HG02610 (cell line): ENCODE data around the gene POLDIP3.
"Not testable (repeated sequence)": the region's sequence is repeated elsewhere in the genome, so short reads cannot be mapped to it uniquely, and the experiment has no call there.

Source experiments
- ATAC-seq: cut with Tn5 transposase; IDR thresholded peaks from one replicate; pipeline ENCODE4 v1.9.1; 2021; ENCODE audit warnings: mild to moderate bottlenecking, moderate library complexity; ENCODE audit not compliant: unreplicated experiment

Gene POLDIP3

DNA sequence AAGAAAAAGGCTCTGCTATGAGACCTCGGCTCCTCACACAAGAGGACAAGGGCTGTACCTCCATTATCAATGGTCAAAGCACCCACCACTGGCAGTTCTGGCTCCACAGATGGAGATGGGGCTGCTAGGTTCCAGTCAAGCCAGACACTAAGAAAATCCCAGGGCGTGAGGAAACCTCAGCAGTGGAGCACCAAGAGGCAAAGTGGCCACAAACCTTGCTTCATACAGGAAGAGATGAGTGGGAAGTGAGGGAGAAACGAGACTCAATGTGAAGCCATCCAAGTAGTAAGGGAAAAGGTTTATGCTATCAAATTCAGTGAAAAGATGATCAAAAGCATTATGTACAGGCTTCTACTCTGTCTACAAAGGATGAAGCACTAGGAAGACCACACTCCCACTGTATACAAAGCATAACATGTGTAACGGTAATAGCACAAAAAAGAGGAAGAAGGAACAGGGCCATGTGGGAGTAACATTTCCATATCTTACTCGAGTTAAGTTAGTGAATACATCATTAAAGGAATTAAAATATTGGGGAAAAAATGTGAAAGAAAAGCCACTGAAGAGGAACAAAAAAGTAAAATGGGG is 27.0 kb downstream of the POLDIP3 start:
- ATAC-seq: no peak

DNA sequence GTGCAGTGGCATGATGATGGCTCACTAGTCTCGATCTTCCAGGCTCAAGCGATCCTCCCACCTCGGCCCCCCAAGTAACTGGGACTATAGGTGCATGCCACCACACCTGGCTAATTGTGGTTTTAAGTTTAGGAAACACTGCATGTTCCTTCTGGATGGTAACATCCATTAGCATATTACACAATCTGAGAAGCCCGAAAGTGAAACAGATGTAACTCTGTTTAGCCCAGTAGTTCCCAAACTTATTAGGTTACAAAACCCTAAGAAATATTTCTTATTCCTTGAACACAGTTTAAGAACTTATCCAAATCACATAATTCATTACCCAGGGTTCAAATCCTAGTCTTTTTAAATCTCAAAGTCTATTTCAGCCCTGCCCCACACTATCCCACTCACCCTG is 28.3 kb downstream of the POLDIP3 start:
- no peak for ATAC-seq

DNA sequence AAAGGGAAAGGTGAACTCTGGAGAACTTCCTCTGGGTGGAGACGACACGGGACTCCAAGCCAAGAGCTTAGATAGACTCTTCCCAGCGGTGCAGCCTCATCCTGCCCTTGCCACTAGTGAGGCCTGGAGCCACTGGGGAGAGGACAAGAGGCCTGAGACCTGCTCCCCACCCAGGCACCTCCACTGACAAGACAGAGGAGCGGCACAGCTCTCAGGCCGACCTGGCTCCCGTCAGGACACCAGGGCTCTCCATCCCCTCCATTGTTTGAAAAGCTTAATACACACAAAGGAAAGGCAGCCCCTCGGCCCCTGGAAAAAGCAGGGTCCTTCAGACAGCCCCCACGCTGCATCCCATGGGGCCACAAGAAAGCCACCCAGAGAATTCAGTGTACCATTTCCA is 29.6 kb downstream of the POLDIP3 start:
- no peak for ATAC-seq

DNA sequence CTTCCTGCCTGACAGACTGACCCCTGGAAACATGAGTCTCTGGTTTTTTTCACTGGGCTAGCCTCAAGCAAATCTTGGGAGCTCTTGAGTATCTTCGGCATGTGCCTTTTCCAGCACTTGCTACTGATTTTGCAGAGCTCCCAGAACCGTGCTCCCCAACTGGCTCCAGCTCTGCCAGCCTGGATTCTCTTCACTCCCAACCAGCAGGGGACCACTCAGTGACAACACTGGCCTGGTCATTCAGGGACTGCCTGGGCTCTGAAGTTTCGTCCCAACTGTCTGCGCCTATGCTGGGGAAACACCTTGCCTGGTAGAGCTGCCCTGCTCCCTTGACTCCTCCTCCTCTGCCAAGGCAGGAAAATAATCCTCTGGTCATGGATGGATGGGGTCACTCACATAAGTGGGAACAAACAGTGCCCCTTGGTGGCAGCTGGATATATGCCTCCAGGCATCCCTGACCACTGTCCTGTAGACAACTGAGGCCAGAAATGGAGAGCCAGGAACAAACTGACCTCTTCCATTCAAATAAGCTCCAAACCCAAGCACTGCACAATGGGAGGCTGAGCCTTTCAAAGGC is 30.2 kb downstream of the POLDIP3 start:
- no peak for ATAC-seq

DNA sequence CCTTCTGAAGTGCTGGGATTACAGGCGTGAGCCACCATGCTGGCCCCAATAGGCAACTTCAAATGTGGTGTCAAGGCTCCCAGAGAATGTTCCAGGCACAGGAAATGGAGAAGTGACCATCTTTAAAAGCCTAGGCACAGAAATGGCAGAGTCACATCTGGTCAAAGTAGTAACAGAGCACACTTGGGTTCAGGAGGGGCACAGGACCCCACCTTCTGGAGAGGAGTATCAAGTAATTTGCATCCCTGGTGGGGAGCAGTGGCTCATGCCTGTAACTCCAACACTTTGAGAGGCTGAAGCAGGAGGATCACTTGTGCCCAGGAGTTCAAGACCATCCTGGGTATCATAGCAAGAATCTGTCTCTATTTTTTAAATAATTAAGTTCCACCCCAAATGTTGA is 31.7 kb downstream of the POLDIP3 start:
- no peak for ATAC-seq

DNA sequence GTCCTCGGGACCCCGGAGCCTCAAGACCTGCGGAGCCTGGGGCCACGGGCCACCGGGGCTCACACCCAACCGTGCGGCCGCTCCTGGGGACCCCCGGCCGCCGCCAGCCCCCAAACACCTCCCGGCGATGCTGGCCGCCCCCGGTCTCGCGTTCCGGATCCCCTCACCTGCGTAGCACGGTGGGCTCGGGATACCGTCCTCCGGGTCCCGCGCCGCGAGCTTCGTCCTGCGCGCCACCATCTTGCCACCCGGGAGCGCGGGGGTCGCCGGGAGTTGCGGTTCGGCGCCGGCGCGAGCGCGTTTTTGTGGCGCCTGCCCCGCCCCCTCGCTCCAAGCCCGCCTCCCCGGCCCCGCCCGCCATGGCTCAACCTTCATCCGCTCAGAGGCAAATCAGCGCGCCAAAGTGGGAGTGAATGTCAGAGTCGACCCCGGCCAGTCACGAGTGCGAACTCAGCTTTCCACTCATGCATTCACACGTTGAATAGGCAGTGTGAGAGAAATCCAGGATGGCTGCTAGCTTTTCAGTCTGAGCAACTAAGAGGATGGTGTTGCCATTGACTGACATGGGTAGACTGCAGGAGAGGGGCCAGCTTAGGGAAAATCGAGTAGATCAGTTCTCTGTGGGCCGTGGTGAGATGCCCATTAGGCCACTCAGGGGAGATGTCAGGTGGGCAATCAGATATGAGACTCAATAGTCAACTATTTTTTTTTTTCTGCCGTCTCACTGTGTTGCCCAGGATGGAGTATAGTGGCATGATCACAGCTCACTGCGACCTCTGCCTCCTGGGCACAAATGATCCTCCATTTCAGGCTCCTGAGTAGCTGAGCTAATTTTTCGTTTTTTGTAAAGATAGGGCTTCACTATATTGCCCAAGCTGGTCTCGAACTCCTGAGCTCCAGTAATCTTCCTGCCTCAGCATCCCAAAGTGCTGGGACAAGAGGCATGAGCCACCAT is 32.6 kb downstream of the POLDIP3 start:
- ATAC-seq: no peak

DNA sequence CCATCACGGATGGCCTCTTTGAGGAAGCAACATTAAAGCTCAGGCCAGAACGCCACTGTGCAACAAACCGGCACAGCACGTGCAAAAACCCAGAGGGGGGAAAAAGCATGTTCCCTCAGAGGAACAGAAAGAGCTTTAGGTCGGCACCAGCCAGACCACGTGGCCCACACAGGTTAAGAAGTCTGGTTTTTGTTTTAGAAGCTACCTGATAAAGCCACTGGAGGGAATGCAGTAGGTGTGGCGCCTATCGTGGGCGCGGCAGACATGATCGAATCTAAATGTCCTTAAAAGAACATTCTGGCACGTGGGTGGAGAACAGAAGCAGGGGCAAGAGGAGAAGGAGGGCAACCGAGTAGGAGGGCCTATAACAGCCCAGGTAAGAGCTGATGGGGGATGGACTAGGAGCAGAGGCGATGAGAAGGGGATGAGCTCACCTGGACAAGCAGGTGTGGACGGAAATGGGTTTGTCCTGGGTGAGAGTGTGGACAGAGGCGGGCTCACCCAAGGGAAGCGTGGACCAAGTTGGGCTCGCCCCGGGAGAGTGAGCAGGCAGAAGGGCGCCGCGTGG is 33.4 kb downstream of the POLDIP3 start:
- ATAC-seq: not testable (repeated sequence)

DNA sequence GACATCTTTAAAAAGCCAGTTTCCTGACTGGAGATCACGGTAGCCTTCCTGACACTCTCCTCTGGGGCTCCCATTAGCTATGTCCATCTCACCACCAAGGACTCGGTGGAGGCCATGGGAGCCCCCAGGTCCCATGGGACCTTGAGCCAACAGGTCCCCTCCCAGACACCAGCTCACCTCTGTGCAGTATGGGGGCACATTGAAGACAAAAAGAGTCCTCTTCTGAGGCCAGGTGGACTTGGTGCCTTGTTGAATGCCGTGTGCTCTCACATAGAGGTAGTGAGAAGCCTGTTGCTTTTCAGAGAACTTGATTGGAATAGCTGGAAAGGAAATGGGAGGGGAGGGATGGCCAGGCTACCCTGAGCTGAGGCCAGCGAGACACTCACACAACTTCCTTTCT is 34.6 kb downstream of the POLDIP3 start:
- ATAC-seq: not testable (repeated sequence)

DNA sequence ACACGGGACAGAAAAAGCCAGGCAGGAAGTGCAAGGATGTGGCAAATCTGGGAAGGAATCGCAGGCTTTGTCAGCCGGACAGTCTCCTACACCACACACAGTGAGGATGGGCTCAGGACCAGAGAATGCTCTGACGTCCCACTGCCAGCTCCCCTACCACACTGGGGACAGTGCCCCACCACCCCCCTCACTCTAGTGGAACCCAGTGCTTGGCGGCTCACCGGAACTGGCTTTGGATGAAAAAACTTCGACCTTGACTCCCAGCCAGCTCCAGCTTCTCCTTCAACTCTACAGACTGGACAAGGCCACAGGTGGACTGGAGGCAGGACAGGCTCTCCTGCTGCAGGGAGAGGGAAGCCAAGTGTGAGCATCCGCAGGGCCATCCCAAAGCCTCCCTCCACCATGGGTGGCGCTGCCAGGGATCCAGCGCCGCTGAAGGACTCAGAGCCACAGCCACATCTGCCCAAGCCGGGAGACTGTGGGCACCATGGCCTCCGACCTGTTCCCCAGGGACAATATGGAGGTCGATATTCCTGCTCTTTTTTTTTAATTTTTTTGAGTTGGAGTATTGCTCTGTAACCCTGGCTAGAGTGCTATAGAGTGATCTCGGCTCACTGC is 37.0 kb downstream of the POLDIP3 start:
- no peak for ATAC-seq

DNA sequence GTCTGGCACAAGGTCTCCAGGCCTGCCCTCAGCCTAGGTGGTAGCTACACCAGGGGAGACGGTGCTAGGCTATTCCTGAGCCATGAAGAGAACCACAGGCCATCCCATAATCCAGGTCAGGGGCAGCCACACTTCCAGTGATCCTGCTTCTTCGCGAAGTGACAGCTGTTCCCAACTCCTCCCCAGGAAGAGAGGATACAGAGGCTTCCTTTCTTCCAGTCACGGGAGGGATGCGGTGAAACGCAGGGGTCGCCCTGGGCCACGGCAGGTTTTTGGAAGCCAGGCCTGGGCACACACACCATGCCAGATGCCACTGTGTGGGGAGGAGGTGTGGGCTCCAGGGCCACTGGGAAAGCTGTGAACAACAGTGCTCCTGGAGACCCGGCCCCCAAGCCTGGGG is 37.5 kb downstream of the POLDIP3 start:
- ATAC-seq: not testable (repeated sequence)

DNA sequence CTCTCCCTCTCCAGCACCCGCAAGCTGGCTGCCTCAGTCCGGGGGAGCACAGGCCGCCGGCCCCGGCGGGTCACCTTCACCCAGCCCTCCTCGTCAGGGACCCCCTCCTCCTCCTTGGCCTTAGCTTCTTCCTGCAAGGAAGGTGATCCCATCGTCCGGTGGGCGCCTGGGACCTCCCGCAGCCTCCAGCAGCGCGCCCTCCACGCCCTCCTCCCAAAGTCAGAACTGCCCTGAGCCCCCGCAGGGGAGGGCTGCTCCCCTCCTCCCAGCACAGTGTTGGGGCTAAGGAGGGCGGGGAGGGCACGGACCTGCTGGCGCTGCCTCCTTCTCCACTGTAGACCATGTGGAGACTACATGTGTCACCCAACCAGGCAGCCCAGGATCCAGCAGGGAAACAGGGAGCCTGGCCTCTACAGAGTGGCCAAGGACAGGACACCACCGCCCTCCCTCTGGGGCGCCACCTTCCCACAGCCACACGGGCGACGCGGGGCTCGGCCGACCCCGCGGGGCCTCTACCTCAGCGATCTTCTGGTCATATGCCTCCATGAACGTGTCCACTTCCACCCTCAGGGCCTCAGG is 38.6 kb downstream of the POLDIP3 start:
- ATAC-seq: not testable (repeated sequence)

DNA sequence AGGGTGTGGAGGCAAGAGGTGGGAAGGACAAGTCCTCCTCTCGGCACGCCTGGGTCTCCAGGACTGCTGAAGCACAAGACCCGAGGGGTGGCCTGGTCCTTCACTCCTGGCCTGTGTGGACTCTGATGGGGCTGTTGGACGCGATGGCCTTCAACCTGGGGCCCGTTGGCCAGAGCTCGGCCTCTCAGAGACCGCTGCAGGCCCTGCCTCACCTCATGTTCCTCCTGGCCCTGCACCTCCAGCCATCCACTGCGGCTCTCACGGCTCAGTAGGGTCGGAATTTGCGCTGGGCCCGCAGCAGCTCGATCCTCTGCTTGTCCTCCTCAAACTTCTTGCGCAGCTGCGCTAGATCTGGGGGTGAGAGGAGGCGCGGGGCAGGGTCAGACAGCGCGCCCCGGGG is 40.2 kb downstream of the POLDIP3 start:
- ATAC-seq: not testable (repeated sequence)

DNA sequence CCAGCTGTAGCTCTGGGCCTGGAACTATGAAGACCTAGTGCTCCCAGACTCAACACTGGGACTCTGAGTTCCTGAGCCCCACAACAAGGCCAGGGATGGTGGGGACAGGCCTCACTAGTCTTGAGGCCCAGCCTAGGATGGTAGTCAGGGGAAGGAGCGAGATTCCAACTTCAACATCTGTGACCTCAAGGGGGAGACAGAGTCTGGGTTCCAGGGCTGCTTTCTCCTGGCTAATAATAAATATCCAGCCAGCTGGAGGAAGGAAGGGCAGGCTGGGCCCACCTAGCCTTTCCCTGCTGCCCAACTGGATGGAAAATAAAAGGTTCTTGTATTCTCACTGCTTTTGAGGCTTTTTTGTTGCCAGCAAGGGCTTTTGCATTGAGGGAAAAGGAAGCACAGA is 40.6 kb downstream of the POLDIP3 start:
- ATAC-seq: not testable (repeated sequence)

DNA sequence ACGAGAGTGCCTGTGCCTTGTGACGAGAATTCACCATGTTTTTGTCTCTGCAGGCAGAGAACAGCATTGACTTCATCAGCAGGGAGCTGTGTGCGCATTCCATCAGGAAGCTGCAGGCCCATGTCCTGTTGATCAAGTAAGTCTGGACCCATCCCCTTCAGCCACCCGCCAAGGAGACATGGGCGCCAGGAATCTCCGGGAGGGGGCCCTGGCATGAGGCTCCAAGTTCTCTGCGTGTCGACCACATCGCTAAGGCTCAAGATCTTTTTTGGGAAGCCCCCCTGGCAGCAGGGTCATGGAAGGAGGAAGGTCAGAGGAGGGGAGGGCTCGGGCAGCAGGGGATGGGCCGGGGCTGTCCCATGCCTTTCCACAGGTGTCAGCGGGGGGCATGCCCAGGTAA is 43.6 kb downstream of the POLDIP3 start:
- ATAC-seq: not testable (repeated sequence)

DNA sequence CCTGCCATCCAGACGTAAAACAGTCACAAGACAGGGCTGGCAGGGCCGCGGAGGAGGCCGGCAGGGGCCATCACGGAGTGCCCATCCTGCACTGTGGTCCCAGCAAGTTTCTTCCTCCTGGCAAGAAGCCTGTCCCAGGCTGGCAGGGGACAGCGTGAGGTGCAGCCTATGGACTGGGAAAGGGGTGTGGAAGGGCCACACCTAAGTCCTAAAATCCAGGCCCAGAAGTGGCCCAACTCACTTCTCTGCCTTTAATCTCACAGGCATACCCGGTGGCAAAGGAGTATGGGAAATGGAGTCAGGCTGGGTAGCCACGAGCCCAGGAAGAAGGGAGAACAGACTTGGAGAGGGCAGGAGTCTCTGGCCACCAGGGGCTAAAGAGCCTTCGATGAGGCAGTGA is 44.1 kb downstream of the POLDIP3 start:
- ATAC-seq: not testable (repeated sequence)

DNA sequence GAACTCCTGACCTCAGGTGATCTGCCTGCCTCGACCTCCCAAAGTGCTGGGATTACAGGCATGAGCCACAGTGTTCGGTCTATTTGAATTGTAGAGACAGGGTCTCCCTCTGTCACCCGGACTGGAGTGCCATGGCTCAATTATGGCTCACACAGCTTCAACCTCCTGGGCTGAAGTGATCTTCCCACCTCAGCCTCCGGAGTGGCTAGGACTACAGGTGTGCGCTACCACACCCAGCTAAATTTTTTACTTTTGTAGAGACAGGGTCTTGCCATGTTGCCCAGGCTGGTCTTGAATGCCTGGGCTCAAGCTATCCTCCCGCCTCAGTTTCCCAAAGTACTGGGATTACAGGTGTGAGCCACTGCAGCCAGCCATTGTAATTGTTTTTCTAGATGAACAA is 46.7 kb downstream of the POLDIP3 start:
- not testable (repeated sequence) for ATAC-seq

DNA sequence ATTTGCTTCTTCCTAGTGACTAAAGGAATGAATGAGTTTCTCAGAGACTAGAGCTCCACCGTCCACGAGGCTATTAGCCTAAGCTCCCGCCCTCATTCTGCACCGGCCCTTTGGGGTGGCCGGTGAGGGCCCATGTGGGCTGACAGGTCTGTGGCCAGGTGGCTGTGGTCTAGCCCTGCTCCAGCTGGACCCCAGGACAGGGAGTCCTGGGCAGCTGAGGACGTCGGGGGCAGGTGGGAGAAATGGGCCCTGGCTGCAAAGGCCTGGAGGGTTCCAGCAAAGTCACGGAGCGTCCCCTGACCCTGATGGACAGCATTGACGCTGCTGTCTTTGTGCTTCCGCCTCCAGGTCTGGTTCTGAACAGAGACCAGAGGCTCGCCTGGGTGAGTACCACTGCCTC is 48.7 kb downstream of the POLDIP3 start:
- no peak for ATAC-seq

DNA sequence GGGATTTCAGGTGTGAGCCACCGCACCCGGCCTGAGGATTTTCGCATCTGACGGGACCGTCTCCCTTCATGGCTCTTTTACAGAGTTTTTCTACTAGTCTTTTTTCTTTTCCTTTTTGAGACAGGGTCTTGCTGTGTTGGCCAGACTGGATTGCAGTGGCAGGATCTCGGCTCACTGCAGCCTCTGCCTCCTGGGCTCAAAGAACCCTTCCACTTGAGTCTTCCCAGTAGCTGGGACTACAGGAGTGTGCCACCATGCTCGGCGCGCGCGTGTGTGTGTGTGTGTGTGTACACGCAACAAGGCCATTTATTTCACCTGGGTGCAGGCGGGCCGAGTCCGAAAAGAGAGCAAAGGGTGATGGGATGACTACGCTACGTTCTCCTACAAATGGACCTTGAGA is 50.0 kb downstream of the POLDIP3 start:
- ATAC-seq: no peak

DNA sequence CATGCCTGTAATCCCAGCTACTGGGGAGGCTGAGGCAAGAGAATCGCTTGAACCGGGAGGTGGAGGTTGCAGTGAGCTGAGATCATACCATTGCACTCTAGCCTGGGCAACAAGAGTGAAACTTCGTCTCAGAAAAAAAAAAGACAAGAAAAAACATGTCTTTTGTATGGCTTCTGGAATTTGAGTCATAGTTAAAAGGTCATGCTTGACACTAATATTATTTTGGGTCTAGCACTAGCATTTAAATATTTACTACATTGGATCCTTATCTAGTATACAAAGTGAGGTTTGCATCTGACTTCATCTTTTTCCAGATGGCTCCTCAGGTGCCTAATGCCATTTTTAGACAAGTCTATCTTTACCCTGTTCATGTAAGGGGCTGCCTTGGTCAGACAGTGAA is 50.7 kb downstream of the POLDIP3 start:
- ATAC-seq: not testable (repeated sequence)

DNA sequence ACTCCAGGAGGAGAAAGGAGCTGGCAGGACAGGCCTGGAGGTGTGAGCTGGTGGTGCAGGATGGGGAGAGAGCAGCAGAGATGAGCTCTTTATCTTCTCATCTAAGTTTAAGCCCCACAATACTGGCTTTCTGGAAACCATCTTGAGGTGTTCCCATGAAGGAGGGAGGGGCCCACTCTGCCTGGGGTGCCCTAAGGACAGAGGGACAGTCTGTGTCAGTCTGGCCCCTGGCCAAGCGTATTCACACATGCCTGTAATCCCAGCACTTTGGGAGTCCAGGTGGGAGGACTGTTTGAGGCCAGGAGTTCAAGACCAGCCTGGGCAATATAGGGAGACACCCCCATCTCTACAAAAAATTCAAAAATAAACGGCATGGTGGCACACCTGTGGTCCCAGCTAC is 52.0 kb downstream of the POLDIP3 start:
- no peak for ATAC-seq

DNA sequence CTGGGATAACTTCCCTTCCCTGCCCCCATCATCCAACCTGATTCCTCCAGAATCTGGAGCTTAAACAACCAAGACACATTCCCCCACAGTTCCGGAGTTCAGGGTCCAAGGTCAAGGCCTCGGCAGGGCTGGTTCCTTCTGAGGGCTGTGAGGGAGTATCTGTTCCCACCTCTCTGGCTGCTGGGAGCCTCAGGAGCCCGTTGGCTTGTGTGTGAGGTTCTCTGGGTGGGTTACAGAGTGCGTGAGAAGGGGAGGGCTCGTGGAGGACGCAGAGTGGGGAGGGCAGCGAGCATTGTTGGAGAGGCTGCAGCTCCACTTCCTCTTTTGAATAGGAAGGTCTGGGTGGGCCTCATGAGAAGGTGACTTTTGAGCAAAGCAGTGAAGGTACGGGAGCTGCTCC is 52.4 kb downstream of the POLDIP3 start:
- no peak for ATAC-seq
